Measurements from ENCODE around the gene CFI. TPM values are rescaled to one million over a fixed set of nuclear protein-coding genes. Genes with fewer than 3 reads are reported as not detected.

Gene CFI
- total and polyA plus RNA-seq, 9 of the 15 experiments (the other 6 are each of a cell fraction or from before 2014, with no cell fraction given): 0.30 to 8.4 (median 0.95) TPM

DNA sequence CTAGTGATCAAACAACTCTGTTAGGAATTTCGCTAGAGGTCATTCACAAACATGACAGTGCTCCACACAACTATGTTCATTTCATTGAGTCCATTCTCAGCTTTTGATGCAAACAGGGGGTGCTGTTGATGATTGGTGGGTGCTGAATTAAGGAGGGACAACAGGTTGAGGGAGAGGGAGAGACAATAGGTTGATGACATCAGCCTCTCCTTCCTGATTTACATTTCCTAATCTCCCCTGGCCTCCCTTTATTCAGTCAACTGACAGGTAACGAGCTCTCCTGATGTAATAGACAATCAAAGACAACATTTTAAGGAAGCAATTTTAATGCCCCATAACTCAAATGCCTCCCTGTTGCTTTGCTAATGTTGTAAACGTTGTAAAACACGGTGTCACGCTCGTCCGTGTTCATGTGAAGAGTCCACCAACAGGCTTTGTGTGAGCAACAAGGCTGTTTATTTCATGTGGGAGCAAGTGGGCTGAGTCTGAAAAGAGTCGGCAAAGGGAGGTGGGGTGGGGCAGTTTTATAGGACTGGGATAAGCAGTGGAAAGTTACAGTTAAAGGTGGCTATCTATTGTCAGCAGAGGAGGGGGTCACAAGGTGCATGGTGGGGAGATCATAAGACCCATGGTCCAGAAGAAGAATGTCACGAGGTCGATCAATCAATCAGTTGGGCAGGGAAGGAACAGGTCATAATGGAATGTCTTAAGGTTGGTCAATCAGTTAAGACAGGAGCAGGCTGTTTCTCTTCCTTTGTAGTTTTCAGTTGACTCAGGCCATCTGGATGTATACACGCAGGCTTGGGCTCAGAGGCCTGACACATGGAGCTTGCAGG is 9.0 kb upstream of the CFI start (continued):
- TF ChIP-seq ZBTB40 (IDR thresholded peaks at IDR 0.05) (no peak), ZBTB40 (CRISPR knock-in tag; IDR thresholded peaks at IDR 0.05) (no peak), FIP1L1 (IDR thresholded peaks at IDR 0.05; ENCODE audit: low read depth, low read length, poor library complexity, severe bottlenecking) (no peak), MIER1 (IDR thresholded peaks at IDR 0.05; ENCODE audit: low read depth) (peak; percentile 36; the same call in 1 of the 2 replicates), KAT8 (IDR thresholded peaks at IDR 0.05; ENCODE audit: low read depth) (no peak), DPF2 (IDR thresholded peaks at IDR 0.05) (peak; percentile 80), NRF1 (conservative IDR thresholded peaks at IDR 0.05 in 1 of 2, IDR thresholded peaks at IDR 0.05 in 1 of 2) (0 out of 4 replicates have a peak, but pooled peaks of 1 of the 2 experiments have one; percentile 31), EHMT2 (IDR thresholded peaks at IDR 0.05) (peak; percentile 85), SETDB1 (IDR thresholded peaks at IDR 0.05; ENCODE audit: low read length) (no peak), NCOA6 (IDR thresholded peaks at IDR 0.05) (0 out of 2 replicates have a peak, but pooled peaks have one; percentile 29), TFE3 (CRISPR knock-in tag; IDR thresholded peaks at IDR 0.05) (peak; percentile 86), PBX2 (CRISPR knock-in tag; IDR thresholded peaks at IDR 0.05; ENCODE audit: low read depth) (no peak), PBX2 (tag; conservative IDR thresholded peaks at IDR 0.05; ENCODE audit: low read depth) (peak; percentile 90), ZBTB7A (IDR thresholded peaks at IDR 0.05; ENCODE audit: borderline replicate concordance, control insufficient read depth, low read depth, low read length) (no peak)

Measured in K562 (cell line).